ENCODE results near the gene GPR152.

GPR152 gene

DNA sequence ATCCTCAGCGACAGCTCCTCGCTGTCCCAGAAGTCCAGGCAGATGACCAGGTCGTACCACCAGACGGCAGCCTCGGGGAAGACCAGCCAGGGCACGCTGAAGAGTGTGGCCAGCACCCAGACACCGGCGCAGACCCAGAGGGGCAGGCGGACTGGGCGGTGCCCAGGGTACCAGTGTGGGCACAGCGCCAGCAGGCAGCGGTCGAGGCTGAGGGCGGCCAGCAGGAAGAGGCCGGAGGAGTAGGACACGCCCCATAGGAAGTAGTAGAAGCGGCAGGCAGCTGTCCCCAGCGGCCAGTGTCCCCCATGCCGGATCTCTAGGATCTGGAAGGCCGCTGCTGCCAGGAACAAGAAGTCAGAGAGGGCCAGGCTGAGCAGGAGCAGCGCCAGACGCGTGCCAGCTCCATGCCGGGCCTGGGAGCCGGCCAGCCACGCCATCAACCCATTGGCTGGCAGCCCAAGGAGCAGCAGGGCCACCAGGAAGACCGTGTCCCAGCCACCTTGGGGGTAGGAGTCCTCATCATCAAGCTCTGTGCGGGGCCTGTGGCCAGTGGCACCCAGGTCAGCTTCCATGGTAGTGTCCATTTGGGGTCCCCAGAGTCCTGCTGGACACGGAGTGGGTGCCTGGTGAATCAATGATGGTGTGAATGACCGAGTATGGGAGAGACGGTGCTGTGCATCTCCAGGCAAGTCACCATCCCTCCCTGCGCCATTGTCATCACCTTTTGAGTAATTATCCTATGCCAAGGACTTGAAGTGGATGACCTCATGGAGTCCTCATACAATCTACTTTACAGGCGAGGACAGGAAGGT is at the start of gene GPR152:
GPR152 (minus strand) TSS at position 589 of the 812 bp plus-strand sequence; CDS start at position 584, 5 bp downstream.
- DNase-seq (ENCODE audit: low read depth), result no peak

- DNase-seq (ENCODE audit: low read depth), result no peak
These were observed 49.3 kb upstream of the GPR152 start for GRCh38 chr11:67501854-67502253.

DNA sequence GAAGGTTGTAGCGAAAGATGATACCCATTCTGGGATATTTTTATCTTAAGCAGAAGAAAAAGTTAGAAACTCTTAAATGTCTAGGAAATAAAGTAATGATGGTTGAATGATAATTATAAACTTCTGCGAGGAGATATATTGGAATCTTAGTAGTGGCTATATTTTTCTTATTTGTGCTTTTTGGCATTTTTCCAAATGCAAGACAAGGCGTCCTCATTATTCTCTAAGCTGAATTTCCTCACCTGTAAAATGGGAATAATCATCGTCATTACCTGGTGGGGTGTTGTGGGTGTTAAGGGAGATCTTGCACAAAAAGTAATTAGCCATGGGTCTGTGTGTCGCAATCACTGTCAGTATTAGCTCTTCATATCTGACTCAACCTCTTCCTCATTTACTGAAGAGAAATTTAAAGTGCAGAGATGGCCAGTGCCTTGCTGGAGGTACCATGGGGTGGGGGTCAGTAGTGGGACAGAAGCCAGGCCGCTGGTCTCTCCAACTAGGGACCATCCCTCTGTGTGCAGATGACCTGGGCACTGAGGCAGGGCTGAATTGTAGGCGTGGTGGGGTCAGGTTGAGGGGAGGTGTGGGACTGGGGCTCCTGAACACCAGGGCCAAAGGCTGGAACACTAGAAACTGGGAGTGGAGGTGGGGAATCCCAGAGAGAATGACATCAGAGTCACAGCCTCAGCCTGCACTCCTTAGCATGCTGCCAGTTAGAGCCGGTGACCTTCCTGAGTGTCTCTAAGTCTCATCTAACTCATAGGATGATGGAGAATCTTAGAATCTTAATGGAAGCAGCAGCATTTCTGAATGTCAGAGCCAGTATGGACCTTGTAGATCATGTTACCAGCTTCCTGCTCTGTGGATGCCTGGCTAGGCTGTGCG is 48.5 kb upstream of the GPR152 start:
- no peak for DNase-seq (ENCODE audit: low read depth)

GRCh38 chr11:67500484-67500821 is 47.9 kb upstream of the GPR152 start:
- no peak for DNase-seq (ENCODE audit: low read depth)

GRCh38 chr11:67499808-67500483 is 47.4 kb upstream of the GPR152 start:
- no peak for DNase-seq (ENCODE audit: low read depth)

DNA sequence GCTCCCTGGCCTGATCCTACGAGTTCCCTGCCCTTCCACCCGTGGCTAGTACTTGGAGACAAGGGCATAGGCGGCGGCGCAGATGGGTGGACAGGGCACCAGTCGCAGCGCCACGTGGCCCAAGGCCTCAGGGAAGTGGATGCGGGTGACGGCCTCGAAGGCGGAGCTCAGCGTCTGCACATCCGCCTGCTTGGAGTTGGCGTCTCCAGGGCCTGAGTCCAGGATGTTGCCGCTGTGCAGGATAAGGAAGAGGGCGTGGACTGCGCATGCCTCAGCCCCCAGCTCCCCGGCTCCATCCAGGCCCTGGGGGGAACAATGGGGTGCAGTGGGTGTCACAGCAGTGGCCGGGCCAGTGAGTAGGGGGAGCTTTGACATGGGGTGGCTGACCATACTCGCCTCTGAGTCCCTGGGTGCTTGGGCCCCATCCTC is 46.0 kb upstream of the GPR152 start:
- DNase-seq (ENCODE audit: low read depth), result no peak

GRCh38 chr11:67497656-67498291 is 45.2 kb upstream of the GPR152 start:
- no peak for DNase-seq (ENCODE audit: low read depth)

DNA sequence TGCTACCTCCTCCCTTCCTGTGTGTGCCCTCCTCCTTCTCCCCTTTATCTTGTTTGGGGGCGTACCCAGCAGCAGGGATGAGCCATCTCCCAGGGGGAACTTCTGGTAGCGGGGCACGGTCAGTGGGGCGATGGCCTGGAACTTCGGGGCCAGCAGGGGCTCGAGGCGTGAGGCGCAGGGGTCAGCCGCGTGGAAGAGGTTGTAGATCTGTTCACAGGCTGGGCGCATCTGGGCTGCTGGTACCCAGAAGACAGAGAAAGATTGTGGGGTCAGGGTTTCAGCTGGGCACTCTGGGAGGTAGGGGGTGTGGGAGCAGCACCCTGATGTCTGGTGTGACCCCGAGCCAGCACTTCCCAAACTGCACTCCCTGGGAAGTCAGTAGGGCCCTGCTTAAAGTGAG is 43.6 kb upstream of the GPR152 start:
- DNase-seq (ENCODE audit: low read depth), result no peak

GRCh38 chr11:67495234-67496005 is 42.9 kb upstream of the GPR152 start:
- no peak for DNase-seq (ENCODE audit: low read depth)

DNA sequence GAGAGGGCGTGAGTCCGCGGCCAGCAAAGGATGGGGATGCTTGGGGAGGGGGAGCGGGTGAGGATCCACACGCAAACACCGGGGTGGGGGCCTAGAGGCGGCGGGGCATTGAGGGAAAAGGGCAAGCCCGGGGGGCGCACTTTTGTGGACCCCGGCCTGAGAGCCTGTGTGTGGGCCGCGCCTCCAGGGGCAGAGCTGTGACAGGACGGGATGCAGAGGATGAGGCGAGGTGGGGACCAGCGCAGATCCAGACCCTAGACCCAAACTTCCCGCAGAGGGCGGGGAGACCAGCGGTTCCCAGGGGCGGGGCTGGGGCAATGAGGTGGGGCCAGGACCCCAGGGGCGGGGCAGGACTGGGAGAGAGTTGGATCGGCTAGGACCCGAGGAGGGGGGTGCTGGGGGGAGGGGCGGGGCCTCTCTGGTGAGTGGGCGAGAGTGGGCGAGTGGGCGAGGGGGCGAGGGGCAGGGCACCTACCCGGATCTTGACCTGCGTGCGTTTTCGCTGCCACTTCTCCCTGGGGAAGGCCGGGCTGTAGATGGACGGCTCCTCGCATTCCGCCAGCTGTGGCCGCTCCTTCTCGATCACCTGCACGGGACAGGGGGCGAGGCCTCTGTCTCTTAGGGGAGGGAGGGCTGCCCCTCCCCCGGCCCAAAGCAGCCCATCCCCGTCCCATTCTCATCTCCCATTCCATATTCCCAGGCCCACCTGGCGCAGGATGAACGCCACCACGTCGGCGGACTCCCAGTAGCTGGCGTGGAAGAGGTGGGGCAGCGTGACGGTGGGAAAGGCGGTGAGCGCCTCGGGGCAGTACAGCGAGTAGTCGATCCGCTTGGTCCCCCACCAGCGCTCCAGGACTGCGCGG is 42.1 kb upstream of the GPR152 start:
- no peak for DNase-seq (ENCODE audit: low read depth)

- no peak for DNase-seq (ENCODE audit: low read depth)
These were observed 41.2 kb upstream of the GPR152 start for GRCh38 chr11:67493548-67494370.

DNA sequence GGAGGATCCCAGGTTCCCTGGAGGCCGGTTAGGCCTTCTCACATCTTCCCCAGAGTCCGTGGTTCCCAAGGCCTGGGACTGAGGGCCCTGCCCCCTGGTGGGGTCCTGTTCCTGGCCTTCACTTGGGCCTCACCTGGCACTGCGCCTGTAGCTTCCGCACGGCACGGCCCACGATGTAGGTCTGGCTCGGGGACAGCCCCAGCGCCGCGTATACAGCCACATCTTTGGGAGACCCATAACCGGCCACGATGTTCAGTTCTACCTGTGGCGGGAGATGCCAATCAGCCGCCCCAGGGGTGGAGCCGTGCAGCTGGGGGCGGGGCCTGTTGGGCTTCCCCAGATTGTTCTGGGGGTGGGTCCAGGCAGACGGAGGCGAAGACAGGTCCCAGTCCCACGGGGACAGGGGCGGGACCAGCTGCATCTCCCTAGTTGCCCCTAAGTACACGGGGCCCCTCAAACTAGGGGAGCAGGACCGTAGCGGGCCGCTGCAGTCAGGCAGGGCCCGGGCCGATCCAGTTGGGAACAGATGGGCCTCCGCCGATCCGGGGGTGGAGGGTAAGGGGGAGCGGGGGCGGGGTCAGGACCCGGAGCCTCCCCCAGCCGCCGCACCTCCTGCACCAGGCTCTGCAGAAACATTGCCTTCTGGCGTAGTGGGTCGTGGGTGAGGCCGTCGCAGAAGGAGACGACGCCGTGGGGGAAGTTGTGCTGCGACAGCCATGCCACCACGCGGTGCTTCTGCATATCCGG is 40.4 kb upstream of the GPR152 start:
- DNase-seq (ENCODE audit: low read depth), result no peak

DNA sequence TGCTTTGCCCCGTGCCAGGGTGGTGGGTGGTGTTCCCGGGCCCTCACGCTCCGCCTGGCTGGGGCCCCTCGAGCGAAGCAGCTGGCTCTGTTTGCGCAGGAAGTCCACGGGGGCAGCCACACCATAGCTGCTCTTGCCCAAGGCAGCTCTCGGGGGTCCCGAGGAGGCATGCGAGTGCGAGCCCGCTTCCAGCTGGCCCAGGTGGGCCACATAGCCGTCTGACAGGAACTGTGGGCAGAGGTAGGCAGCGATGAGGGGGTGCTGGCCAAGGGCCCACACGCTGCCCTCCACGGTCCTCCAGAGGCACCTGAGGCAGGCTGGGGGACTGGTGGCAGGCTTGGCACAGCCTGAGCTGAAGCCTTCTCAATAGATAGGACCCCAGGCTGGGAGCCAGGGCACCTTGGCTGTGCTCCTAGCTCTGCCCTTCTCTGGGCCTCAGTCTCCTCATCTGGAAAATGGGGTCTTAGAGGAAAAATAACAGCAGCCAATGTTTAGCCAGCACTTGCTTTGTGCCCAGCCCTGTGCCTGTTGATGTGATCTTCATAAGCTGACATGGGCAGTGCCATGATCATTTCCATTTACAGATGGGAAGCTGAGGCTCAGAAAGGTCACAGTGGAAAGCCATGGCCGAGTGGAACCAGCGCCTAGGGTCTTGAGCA is 39.7 kb upstream of the GPR152 start:
- DNase-seq (ENCODE audit: low read depth), result no peak

DNA sequence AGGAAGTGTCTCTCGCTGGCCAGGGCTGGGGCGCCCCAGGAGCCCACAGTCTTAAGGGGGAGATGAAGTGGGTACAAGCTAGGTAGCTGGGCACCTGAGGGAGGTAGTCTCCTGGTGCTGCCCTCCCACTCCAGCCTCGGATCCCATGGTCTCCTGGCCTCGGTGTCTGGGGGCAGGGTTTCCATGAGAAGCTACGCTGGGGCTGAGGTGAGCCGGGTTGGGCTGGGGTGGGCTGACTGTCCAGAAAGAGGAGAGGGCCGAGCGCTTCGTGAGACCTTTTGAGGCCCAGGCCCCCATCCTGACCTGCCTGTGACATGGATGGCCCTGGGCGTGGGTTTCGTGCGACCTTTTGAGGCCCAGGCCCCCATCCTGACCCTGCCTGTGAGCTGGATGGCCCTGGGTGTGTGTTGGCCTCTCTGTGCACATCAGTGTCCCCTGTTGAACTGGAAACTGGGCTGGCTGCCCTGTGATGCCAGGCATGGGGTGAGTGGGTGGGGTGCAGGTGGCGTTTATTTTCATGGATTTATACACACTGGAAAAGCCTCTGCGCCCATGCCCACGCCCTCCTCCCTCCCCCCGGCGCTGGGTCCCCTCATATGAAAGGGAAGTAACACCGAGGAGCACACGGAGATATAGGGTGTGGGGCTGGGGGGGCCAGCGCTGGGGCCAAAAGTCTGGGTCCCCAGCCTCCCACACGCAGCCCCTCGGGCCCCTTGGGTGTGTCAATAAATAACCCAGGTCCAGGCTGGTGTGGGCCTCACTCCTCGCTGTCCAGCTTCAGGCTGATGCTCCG is 38.9 kb upstream of the GPR152 start:
- DNase-seq (ENCODE audit: low read depth), result no peak

GRCh38 chr11:67490727-67491065 is 38.2 kb upstream of the GPR152 start:
- no peak for DNase-seq (ENCODE audit: low read depth)

- no peak for DNase-seq (ENCODE audit: low read depth)
These were observed 37.6 kb upstream of the GPR152 start for GRCh38 chr11:67489885-67490726.

Data from fibroblast of the conjunctiva (primary cell).